ENCODE results near the gene VWF. TPM values are rescaled to one million over a fixed set of nuclear protein-coding genes. Genes with fewer than 3 reads are reported as not detected.
"Not testable (repeated sequence)": the region's sequence is repeated elsewhere in the genome, so short reads cannot be mapped to it uniquely, and the experiment has no call there.

VWF gene
- total RNA-seq, 1 donor from 2014 or later, result 244 TPM

DNA sequence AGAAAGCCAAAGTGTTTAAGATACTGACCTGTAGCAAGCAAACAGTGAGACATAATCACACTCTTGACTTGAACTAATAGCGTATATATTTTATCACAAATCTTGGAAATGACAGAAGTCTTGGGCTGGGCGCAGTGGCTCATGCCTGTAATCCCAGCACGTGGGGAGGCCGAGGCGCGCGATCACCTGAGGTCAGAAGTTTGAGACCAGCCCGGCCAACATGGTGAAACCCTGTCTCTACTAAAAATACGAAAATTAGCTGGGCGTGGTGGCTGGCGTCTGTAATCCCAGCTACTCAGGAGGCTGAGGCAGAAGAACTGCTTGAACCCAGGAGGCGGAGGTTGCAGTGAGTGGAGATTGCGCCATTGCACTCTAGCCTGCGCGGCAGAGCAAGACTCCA is 24.3 kb upstream of the VWF start:
- DNase-seq (ENCODE audit: missing footprints); ATAC-seq; intact Hi-C loops (cut with DNase I): not testable (repeated sequence)

GRCh38 chr12:6148061-6148460 is 23.6 kb upstream of the VWF start:
- DNase-seq (ENCODE audit: missing footprints) (no peak), ATAC-seq (no peak)
- intact Hi-C loops (cut with DNase I), result no loop called here

GRCh38 chr12:6146951-6147350 is 22.5 kb upstream of the VWF start:
- DNase-seq (ENCODE audit: missing footprints) (no peak), ATAC-seq (no peak)
- intact Hi-C loops (cut with DNase I), result no loop called here

DNA sequence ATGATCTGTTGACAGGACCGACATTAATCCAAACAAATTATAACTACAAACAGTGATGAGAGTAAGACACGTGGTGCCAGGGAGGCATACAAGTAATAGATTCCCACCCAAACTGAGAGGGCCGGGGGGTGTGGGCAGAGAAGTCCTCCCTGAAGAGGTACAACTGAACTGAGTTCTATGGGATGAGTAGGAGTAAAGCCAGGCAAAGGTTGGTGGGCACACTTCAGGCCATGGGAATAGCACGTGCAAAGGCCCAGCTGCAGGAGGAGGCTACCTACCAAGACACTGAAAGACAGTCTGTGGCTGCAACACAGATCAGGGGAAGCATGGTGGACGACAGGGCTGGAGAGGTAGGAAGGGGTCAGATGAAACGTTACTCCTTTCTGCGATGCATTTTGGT is 22.0 kb upstream of the VWF start:
- no peak for DNase-seq (ENCODE audit: missing footprints)
- intact Hi-C loops (cut with DNase I), result no loop called here
- ATAC-seq, result no peak

- intact Hi-C loops (cut with DNase I), result no loop called here
- DNase-seq (ENCODE audit: missing footprints) (no peak), ATAC-seq (no peak)
These were observed 21.1 kb upstream of the VWF start for GRCh38 chr12:6145564-6145963.

DNA sequence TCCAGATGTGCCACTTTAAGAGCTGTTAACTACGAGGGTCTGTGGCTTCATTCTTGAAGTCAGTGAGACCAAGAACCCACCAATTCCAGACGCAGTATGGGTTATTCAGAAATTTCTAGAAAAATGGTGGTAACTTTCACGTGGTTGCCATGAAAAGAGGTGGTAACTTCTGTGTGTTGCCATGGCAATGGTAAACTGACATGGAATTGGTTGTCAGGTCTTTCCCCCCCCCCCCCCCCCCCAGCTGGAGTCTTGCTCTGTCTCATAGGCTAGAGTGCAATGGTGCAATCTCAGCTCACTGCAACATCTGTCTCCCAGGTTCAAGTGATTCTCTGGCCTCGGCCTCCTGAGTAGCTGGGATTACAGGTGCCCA is 18.8 kb upstream of the VWF start:
- intact Hi-C loops (cut with DNase I), result no loop called here
- ATAC-seq (no peak), DNase-seq (ENCODE audit: missing footprints) (no peak)

DNA sequence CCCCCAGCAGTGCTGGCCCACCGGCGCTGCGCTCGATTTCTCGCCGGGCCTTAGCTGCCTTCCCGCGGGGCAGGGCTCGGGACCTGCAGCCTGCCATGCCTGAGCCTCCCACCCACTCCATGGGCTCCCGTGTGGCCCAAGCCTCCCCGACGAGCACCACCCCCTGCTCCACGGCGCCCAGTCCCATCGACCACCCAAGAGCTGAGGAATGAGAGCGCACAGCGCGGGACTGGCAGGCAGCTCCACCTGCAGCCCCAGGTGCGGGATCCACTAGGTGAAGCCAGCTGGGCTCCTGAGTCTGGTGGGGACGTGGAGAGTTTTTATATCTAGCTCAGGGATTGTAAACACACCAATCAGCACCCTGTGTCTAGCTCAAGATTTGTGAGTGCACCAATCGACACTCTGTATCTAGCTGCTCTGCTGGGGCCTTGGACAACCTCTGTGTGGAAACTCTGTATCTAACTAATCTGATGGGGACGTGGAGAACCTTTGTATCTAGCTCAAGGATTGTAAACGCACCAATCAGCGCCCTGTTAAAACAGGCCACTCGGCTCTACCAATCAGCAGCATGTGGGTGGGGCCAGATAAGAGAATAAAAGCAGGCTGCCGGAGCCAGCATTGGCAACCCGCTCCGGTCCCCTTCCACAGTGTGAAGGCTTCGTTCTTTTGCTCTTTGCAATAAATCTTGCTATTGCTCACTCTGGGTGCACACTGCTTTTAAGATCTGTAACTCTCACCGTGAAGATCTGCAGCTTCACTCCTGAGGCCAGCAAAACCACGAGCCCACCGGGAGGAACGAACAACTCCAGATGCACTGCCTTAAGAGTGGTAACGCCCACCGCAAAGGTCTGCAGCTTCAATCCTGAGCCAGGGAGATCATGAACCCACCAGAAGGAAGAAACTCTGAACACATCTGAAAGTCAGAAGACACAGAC is 18.2 kb upstream of the VWF start:
- DNase-seq (ENCODE audit: missing footprints); intact Hi-C loops (cut with DNase I); ATAC-seq: not testable (repeated sequence)

- DNase-seq (ENCODE audit: missing footprints); ATAC-seq; intact Hi-C loops (cut with DNase I): not testable (repeated sequence)
These were observed 17.4 kb upstream of the VWF start for GRCh38 chr12:6141731-6142367.

- ATAC-seq (peak; percentile 66), DNase-seq (ENCODE audit: missing footprints) (no peak)
- intact Hi-C loops (cut with DNase I), result no loop called here
These were observed 16.4 kb upstream of the VWF start for GRCh38 chr12:6140651-6141447.

- ATAC-seq (no peak), DNase-seq (ENCODE audit: missing footprints) (no peak)
- intact Hi-C loops (cut with DNase I), result no loop called here
These were observed 10.6 kb upstream of the VWF start for GRCh38 chr12:6135071-6135470.

GRCh38 chr12:6133642-6134041 is 9.2 kb upstream of the VWF start:
- DNase-seq (ENCODE audit: missing footprints), result no peak
- intact Hi-C loops (cut with DNase I), result no loop called here
- no peak for ATAC-seq

DNA sequence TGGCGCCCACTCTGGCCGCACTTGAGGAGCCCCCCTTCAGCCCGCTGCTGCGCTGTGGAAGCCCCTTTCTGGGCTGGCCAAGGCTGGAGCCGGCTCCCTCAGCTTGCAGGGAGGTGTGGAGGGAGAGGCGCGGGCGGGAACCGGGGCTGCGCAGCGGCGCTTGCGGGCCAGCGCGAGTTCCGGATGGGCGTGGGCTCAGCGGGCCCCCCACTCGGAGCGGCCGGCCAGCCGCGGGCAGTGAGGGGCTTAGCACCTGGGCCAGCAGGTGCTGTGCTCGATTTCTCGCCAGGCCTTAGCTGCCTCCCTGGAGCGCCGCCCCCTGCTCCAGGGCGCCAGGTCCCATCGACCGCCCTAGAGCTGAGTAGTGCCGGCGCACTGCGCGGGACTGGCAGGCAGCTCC is 8.0 kb upstream of the VWF start:
- intact Hi-C loops (cut with DNase I), result no loop called here
- no peak for DNase-seq (ENCODE audit: missing footprints)
- no peak for ATAC-seq

DNA sequence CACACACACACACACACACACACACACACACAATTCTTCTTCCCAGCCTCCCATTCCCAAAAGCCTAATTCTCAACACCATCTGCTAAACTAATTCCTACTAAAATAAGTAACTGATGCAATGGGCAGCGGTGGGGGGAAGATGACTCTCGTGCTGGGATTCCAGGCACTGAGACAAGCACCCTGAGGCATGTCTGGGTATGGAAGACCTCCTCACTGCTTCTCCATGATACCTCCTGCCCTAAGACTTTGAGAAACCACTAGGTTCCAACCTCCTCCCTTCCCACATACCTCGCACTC is 789 bp upstream of the VWF start:
- ATAC-seq, result peak; percentile 24

DNA sequence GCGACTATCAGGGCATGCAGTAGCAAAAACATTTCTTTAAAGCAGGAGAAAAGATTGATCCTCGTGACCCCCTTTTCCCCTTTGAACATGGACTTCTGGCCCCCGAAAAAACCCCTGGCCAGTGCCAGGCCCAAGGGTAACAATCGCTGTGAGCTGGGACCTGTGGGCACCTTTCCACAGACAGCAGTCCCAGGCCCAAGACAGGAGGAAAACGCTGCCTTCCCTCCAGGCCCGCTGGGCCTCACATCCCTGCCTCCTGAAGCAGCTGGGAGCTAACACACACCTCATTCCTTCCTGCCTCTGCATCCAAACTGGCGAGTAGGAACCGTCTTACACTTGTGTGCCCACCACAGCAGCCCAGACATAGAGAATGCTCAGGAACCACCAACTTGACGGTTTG is 1.2 kb downstream of the VWF start:
- ATAC-seq (no peak), DNase-seq (ENCODE audit: missing footprints) (no peak)
- intact Hi-C loops (cut with DNase I), result loop anchor here (5.0 kb wide), 1 partner anchor 51 kb away; no protein-coding TSS in a partner anchor

More for the DNA sequence above, 789 bp upstream of the VWF start:
- intact Hi-C loops (cut with DNase I), result loop anchor here (1.0 kb wide), 2 partner anchors 30 to 46 kb away; no protein-coding TSS in a partner anchor
- DNase-seq (ENCODE audit: missing footprints), result no peak

DNA sequence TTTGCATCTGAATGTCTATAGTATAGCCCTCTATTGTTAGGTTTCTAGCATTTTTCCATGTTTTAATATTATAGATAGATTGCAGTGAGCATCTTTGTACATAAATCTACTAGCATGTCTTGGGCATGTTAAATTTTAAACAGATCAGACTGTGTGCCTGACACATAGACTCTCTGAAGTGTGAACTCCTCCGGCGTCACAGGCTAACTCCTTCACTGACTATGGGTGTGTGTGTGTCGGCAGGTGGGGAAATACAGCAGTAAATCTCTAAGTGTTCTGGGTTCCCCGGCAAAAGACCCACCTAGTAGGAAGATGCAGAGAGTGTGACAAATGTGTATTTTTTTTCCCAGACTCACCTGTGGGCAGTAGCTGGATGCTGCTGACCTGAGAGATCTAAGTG is 2.3 kb downstream of the VWF start:
- DNase-seq (ENCODE audit: missing footprints), result no peak
- intact Hi-C loops (cut with DNase I), result loop anchor here (5.0 kb wide), 1 partner anchor 50 kb away; no protein-coding TSS in a partner anchor
- ATAC-seq, result no peak

- intact Hi-C loops (cut with DNase I), result loop anchor here (5.0 kb wide), 1 partner anchor 49 kb away; no protein-coding TSS in a partner anchor
- DNase-seq (ENCODE audit: missing footprints) (no peak), ATAC-seq (no peak)
These were observed 3.5 kb downstream of the VWF start for GRCh38 chr12:6120796-6121473.

DNA sequence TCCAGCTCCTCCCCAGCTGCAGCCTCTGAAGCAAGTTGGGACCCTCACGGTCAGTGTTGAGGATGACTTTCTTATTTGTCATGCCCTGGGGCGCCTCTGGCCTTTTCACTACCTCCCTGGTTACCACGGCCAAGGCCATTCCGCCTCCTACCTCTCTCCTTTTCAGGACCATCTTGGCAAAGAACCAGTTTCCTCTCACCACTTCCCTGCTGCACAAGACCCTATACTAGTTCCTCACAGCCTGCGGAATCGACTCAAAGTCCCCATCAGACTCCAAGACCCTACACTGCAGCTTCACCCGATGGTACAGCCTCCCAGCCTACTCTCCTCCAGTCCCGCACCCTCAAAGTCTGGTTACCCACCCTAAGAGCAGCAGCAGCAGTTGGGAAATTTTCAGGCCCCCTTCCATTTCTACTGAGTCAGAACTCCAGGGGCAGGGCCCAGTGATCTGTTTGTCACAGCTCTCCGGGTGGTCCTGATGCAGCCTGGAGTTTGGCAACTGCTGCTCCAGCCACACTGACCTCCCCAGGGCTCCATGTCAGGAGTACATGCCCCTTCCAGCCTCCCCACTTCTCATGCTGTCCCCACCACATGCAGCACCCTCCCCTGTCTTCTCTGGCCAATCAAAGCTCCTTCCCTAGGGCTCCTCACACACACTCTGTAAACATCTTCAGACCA is 5.4 kb downstream of the VWF start:
- DNase-seq (ENCODE audit: missing footprints) (no peak), ATAC-seq (no peak)
- intact Hi-C loops (cut with DNase I), result no loop called here

DNA sequence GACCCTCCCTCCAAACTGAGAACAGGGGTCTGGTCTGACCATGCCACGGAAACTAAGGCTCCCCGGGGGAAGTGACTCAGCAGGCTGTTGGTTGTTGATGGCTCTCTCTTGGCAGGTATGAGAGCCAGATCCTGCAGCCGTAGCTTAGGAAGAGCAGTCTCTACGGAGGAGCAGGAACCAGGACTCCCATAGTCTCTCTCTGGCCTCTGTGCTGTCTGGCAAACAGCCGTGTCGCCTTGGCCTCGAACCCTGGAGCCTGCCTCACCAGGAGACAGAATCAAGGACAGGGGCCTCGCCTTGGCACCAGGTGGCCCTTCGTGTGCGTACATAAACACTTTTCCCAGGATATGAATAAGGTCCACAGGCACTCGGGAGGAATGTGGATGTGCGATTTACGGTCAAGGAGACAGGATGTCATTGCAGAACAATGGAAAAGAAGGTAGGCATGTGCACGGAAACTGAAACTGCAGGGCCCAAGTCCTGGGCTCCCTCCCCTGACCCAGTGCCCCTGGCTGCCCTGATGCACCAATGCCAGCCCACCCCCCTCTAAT is 7.9 kb downstream of the VWF start:
- DNase-seq (ENCODE audit: missing footprints) (no peak), ATAC-seq (no peak)
- intact Hi-C loops (cut with DNase I), result no loop called here
